Middle frontal gyrus (tissue), 1 donor: Measurements from ENCODE around the gene PKNOX1.
"Not testable (repeated sequence)": the region's sequence is repeated elsewhere in the genome, so short reads cannot be mapped to it uniquely, and the experiment has no call there.

Experiments
- DNase-seq: peaks from one replicate; pipeline ENCODE4 v3.0.0-alpha.2; 2015; ENCODE audit warnings: low spot score; ENCODE audit errors: extremely low spot score

The PKNOX1 gene, protein sequence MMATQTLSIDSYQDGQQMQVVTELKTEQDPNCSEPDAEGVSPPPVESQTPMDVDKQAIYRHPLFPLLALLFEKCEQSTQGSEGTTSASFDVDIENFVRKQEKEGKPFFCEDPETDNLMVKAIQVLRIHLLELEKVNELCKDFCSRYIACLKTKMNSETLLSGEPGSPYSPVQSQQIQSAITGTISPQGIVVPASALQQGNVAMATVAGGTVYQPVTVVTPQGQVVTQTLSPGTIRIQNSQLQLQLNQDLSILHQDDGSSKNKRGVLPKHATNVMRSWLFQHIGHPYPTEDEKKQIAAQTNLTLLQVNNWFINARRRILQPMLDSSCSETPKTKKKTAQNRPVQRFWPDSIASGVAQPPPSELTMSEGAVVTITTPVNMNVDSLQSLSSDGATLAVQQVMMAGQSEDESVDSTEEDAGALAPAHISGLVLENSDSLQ

GRCh38 chr21:42973991-42974831 is at the start of gene PKNOX1:
Gene PKNOX1, plus strand, starts transcription at chr21:42974562. Its CDS starts 29,820 bp downstream, at chr21:43004382.
- peak; percentile 96 for DNase-seq

- DNase-seq = no peak
These were observed 49.0 kb upstream of the PKNOX1 start, which contains the start of gene ERVH48-1 for GRCh38 chr21:42925114-42925926. Gene ERVH48-1, minus strand, starts transcription at chr21:42925630. Its CDS starts 6,624 bp downstream, at chr21:42919006.

- DNase-seq = not testable (repeated sequence)
These were observed 46.7 kb upstream of the PKNOX1 start for GRCh38 chr21:42927474-42928200.

DNA sequence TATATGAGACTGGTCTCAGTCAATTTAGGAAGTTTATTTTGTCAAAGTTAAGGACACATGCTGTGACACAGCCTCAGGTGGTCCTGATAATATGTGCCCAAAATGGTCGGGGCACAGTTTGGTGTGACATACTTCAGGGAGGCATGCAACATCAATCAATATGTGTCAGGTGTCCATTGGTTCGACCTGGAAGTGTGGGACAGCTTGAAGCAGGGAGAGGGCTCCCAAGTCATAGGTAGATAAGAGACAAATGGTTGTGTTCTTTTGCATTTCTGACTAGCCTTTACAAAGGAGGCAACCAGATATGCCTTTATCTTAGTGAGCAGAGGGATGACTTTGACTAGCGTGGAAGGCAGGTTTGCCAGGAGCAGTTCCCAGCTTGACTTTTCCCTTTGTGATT is 44.4 kb upstream of the PKNOX1 start:
- DNase-seq = no peak

DNA sequence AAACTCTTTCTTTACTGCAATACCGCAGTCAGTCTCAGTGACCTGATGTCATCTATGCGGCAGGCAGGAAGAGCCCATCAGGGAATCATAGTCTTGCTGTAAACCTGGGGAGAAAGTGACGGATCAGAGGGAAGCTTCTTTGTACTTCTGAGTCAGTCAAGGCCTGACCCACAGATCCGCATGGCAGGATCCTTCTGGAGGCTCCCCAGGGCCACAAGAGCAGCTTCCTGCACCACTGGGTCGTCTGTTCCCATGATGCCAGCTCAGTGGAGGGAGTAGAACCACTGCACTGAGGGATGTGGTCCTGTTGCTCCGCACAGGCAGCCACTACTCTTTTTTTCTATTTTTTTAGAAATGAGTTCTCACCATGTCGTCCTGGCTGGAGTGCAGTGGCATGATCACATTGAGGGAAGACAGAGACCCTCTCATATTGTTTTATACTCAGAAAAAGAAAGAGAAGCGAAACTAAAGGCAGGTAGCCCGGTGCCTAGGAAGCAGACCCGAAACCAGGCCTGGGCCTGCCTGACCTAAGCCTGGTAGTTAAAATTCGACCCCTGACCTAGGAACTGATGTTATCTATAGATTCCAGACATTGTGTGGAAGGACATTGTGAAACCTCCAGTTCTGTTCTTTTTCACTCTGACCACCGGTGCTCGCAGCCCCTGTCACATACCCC is 42.7 kb upstream of the PKNOX1 start:
- DNase-seq = no peak

- DNase-seq = not testable (repeated sequence)
These were observed 41.8 kb upstream of the PKNOX1 start for GRCh38 chr21:42932378-42933136.

- not testable (repeated sequence) for DNase-seq
These were observed 41.0 kb upstream of the PKNOX1 start for GRCh38 chr21:42933137-42933970.

GRCh38 chr21:42933973-42934372 is 40.4 kb upstream of the PKNOX1 start:
- not testable (repeated sequence) for DNase-seq

GRCh38 chr21:42936360-42936759 is 38.0 kb upstream of the PKNOX1 start:
- DNase-seq = not testable (repeated sequence)

DNA sequence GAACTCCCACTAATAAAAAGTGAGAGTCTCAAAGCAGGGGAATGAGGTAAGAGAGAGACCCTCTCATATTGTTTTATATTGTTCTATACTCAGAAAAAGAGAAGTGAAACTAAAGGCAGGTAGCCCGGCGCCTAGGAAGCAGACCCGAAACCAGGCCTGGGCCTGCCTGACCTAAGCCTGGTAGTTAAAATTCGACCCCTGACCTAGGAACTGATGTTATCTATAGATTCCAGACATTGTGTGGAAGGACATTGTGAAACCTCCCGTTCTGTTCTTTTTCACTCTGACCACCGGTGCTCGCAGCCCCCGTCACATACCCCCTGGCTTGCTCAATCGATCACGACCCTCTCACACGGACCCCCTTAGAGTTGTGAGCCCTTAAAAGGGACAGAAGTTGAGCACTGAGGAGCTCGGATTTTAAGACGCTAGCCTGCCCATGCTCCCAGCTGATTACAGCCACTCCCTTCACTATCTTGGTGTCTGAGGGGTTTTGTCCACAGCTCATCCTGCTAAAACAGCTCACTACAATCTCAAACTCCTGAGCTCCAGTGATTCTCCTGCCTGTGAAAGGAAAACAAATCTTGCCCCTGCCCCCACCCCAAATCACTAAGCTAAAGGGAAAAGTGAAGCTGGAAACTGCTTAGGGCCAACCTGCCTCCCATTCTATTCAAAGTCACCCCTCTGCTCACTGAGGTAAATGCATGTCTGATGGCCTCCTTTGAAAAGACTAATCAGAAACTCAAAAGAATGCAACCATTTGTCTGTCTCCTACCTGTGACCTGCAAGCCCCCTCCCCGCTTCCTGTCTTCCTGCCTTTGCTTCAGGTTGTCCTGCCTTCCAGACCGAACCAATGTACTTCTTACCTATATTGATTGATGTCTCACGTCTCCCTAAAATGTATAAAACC is 37.1 kb upstream of the PKNOX1 start:
- not testable (repeated sequence) for DNase-seq

GRCh38 chr21:42937960-42938605 is 36.3 kb upstream of the PKNOX1 start:
- peak; percentile 17 for DNase-seq

- DNase-seq = not testable (repeated sequence)
These were observed 35.8 kb upstream of the PKNOX1 start for GRCh38 chr21:42938606-42938995.

- peak; percentile 88 for DNase-seq
These were observed 34.6 kb upstream of the PKNOX1 start for GRCh38 chr21:42939582-42940413.

- DNase-seq = no peak
These were observed 32.7 kb upstream of the PKNOX1 start for GRCh38 chr21:42941696-42942085.

DNA sequence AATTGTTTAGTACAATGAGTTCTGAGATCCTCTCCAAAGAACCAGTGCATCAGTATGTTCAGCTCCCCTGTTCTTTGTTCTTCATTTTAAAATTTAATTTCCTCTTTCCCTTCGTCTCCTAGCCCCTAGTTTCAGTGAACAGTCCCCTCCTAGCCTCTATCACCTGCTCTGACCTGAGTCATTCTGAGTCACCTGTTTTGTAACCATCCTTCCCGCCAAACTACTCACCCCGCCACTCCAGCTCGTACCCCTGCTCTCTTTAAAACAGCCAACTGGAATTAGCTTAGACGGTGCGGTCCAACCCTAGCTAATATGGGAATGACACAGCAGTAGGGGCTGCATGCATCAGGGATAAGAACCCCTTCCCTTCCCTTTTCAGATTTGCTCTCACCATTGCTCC is 32.1 kb upstream of the PKNOX1 start:
- no peak for DNase-seq
